ENCODE measurements around the gene RDH13. TPM values are rescaled to one million over a fixed set of nuclear protein-coding genes. Genes with fewer than 3 reads are reported as not detected.

The RDH13 gene
- total and polyA plus RNA-seq, 2 experiments from 2014 or later, result 28.0 to 36.5 TPM

GRCh38 chr19:55083004-55083850 lies 20.3 kb upstream of the RDH13 start:
- DNase-seq (ENCODE audit: low spot score), result peak; percentile 60
- TF ChIP-seq ETS1 (IDR thresholded peaks at IDR 0.05) (no peak), NANOG (IDR thresholded peaks at IDR 0.05; ENCODE audit: borderline replicate concordance) (no peak)

GRCh38 chr19:55082020-55082851 lies 19.3 kb upstream of the RDH13 start:
- H3K27ac Mint-ChIP-seq, result no peak overlapping the region
- Histone ChIP-seq H3K9me2 (ENCODE audit: insufficient read depth) (no peaks in the 10 kb centered on the region), H3K36me3 (ENCODE audit: insufficient read depth) (no peaks in the 10 kb centered on the region), H3K4me2 (peak overlapping the region; percentile 81), H3K4me3 (peak overlapping the region; percentile 85), H3K27me3 (ENCODE audit: insufficient read depth) (peaks cover 34% of the 10 kb centered on the region), H3K79me2 (replicated peaks; ENCODE audit: insufficient read depth) (no peaks in the 10 kb centered on the region), H4K20me1 (replicated peaks; ENCODE audit: insufficient read depth) (peaks cover 12% of the 10 kb centered on the region), H3F3A (replicated peaks; ENCODE audit: low read depth) (peaks cover 20% of the 10 kb centered on the region), H3K4me1 (ENCODE audit: insufficient read depth) (peaks cover 19% of the 10 kb centered on the region), H2AFZ (peak overlapping the region; percentile 15), H3K27ac (ENCODE audit: low read depth) (no peak overlapping the region)
- H3K4me1 Mint-ChIP-seq, result peaks cover 35% of the 10 kb centered on the region
- DNase-seq (ENCODE audit: low spot score) (peak; percentile 97), ATAC-seq (peak; percentile 8)
- TF ChIP-seq POLR2AphosphoS5 (IDR thresholded peaks at IDR 0.05; ENCODE audit: low read depth) (peak; percentile 47; the same call in 1 of the 2 replicates), EZH2 (IDR thresholded peaks at IDR 0.05; ENCODE audit: low read depth, unreplicated experiment) (no peak), ZNF114 (CRISPR knock-in tag; IDR thresholded peaks at IDR 0.05) (no peak)
- peaks cover 11% of the 10 kb centered on the region; the same call in 2 of the 3 replicates for H3K36me3 Mint-ChIP-seq (ENCODE audit: low read depth)
- H3K4me3 Mint-ChIP-seq, result peak overlapping the region; percentile 88
- H3K9me3 Mint-ChIP-seq, result peaks cover 10% of the 10 kb centered on the region; the same call in 2 of the 3 replicates
- peaks cover 57% of the 10 kb centered on the region for H3K27me3 Mint-ChIP-seq (ENCODE audit: insufficient read depth, low read depth, poor library complexity)

More at GRCh38 chr19:55083004-55083850, 20.3 kb upstream of the RDH13 start:
- Histone ChIP-seq H4K20me1 (replicated peaks; ENCODE audit: insufficient read depth) (peaks cover 14% of the 10 kb centered on the region), H3K9me2 (ENCODE audit: insufficient read depth) (no peaks in the 10 kb centered on the region), H3K27ac (ENCODE audit: low read depth) (peak overlapping the region; percentile 24; the same call in 1 of the 2 replicates), H3K4me3 (peak overlapping the region; percentile 26; the same call in 1 of the 2 replicates), H2AFZ (no peak overlapping the region), H3K36me3 (ENCODE audit: insufficient read depth) (no peaks in the 10 kb centered on the region), H3K4me1 (ENCODE audit: insufficient read depth) (peaks cover 26% of the 10 kb centered on the region), H3K4me2 (peak overlapping the region; percentile 59; the same call in 1 of the 2 replicates), H3F3A (replicated peaks; ENCODE audit: low read depth) (peaks cover 27% of the 10 kb centered on the region), H3K79me2 (replicated peaks; ENCODE audit: insufficient read depth) (no peaks in the 10 kb centered on the region), H3K27me3 (ENCODE audit: insufficient read depth) (peaks cover 33% of the 10 kb centered on the region)
- peak overlapping the region; percentile 88 for H3K4me3 Mint-ChIP-seq
- H3K27ac Mint-ChIP-seq, result no peak overlapping the region
- H3K4me1 Mint-ChIP-seq, result peaks cover 45% of the 10 kb centered on the region
- peaks cover 65% of the 10 kb centered on the region for H3K27me3 Mint-ChIP-seq (ENCODE audit: insufficient read depth, low read depth, poor library complexity)
- no peak for ATAC-seq
- peaks cover 14% of the 10 kb centered on the region for H3K36me3 Mint-ChIP-seq (ENCODE audit: low read depth)
- H3K9me3 Mint-ChIP-seq, result peaks cover 10% of the 10 kb centered on the region; the same call in 2 of the 3 replicates

- ATAC-seq (no peak), DNase-seq (ENCODE audit: low spot score) (no peak)
- peaks cover 39% of the 10 kb centered on the region for H3K27me3 ChIP-seq (ENCODE audit: insufficient read depth)
- peaks cover 22% of the 10 kb centered on the region for H3K4me1 ChIP-seq (ENCODE audit: insufficient read depth)
- peak overlapping the region; percentile 15 for H2AFZ ChIP-seq
- peaks cover 12% of the 10 kb centered on the region for H4K20me1 ChIP-seq (replicated peaks; ENCODE audit: insufficient read depth)
- no peak overlapping the region for H3K27ac ChIP-seq (ENCODE audit: low read depth)
- H3K36me3 ChIP-seq (ENCODE audit: insufficient read depth), result no peaks in the 10 kb centered on the region
- H3K36me3 Mint-ChIP-seq (ENCODE audit: low read depth), result peaks cover 14% of the 10 kb centered on the region; the same call in 2 of the 3 replicates
- H3F3A ChIP-seq (replicated peaks; ENCODE audit: low read depth), result peaks cover 20% of the 10 kb centered on the region
- no peaks in the 10 kb centered on the region for H3K79me2 ChIP-seq (replicated peaks; ENCODE audit: insufficient read depth)
- peaks cover 10% of the 10 kb centered on the region; the same call in 2 of the 3 replicates for H3K9me3 Mint-ChIP-seq
- H3K4me3 Mint-ChIP-seq, result peak overlapping the region; percentile 88
- H3K27ac Mint-ChIP-seq, result no peak overlapping the region
- H3K4me1 Mint-ChIP-seq, result peaks cover 39% of the 10 kb centered on the region
- H3K4me2 ChIP-seq, result peak overlapping the region; percentile 81
- no peaks in the 10 kb centered on the region for H3K9me2 ChIP-seq (ENCODE audit: insufficient read depth)
- H3K27me3 Mint-ChIP-seq (ENCODE audit: insufficient read depth, low read depth, poor library complexity), result peaks cover 53% of the 10 kb centered on the region
- peak overlapping the region; percentile 85 for H3K4me3 ChIP-seq
- TF ChIP-seq NANOG (IDR thresholded peaks at IDR 0.05; ENCODE audit: borderline replicate concordance) (no peak), ETS1 (IDR thresholded peaks at IDR 0.05) (no peak), EZH2 (IDR thresholded peaks at IDR 0.05; ENCODE audit: low read depth, unreplicated experiment) (no peak), ZNF331 (CRISPR knock-in tag; IDR thresholded peaks at IDR 0.05; ENCODE audit: low read depth) (no peak), POLR2AphosphoS5 (IDR thresholded peaks at IDR 0.05; ENCODE audit: low read depth) (no peak), CTCF (conservative IDR thresholded peaks at IDR 0.05; ENCODE audit: low read depth in 2 of 2) (no peak)
Observed at GRCh38 chr19:55081770-55082019, 18.7 kb upstream of the RDH13 start.
